ENCODE data around the gene PLCD3. TPM values are rescaled to one million over a fixed set of nuclear protein-coding genes. Genes with fewer than 3 reads are reported as not detected.

The PLCD3 gene
- total RNA-seq, 1 experiment from 2014 or later: 24.1 TPM

GRCh38 chr17:45108595-45109521 lies 23.5 kb downstream of the PLCD3 start:
- DNase-seq: peak; percentile 59
- H3K4me3 ChIP-seq (ENCODE audit: insufficient read depth, low read depth, low read length): no peak overlapping the region
- H3K27me3 ChIP-seq (ENCODE audit: control insufficient read depth, insufficient read depth, low read length): no peaks in the 10 kb centered on the region
- H3K36me3 ChIP-seq (replicated peaks; ENCODE audit: control insufficient read depth, insufficient read depth, low read length): peaks cover 33% of the 10 kb centered on the region

DNA sequence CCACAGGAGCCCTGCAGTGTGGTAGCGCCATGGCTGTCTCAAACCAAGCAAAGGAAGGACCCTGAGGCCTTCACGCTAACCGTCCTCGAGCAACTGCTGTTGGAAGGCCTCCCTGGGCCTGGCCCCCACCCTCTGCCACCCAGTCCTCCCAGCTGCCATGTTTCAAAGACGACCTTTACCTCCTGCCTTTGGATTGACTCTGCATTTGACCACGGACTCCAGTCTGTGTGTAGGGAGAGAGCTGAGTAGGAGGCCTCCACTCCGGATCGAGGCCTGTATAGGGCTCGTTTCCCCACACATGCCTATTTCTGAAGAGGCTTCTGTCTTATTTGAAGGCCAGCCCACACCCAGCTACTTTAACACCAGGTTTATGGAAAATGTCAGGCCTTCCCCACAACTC lies 24.3 kb downstream of the PLCD3 start:
- peak; percentile 19 for DNase-seq
- H3K27me3 ChIP-seq (ENCODE audit: control insufficient read depth, insufficient read depth, low read length): no peaks in the 10 kb centered on the region
- H3K4me3 ChIP-seq (ENCODE audit: insufficient read depth, low read depth, low read length): no peak overlapping the region
- peaks cover 41% of the 10 kb centered on the region for H3K36me3 ChIP-seq (replicated peaks; ENCODE audit: control insufficient read depth, insufficient read depth, low read length)

DNA sequence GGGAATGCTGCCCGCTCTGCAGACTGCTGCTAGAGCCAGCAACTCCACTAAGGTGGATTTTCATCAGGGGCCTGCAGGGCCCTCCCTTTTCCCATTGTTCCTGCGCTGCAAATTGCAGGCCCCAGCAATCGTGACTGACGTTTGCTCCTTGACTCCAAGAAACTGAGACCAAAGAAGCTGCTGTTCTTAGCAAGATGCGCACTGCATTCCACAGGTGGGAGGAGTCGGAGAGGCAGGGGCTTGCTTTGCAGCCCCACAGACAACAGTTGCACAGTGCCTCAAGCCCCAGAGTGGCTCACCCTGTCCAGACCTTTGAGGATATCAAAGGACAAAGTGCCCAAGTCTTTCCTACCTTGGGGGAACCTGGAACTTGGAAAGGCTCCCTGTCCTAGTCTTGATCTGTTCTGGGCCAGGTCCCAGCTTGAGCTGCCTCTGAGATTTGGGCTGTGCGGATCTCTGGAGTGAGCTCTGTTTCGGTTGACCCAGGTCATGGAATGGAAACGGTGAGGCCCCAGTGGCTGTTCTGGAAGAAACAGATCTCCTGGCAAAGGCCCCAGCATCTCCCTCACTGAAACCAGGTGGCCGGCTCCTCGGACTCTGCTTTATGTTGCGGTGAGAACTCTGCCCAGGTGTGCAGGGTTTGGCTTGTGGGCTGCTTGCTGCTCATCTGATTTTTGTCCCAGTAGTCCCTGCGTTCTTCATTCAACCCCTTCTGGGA lies 24.9 kb downstream of the PLCD3 start:
- Histone ChIP-seq H3K27me3 (ENCODE audit: control insufficient read depth, insufficient read depth, low read length) (no peaks in the 10 kb centered on the region), H3K4me3 (ENCODE audit: insufficient read depth, low read depth, low read length) (no peak overlapping the region), H3K36me3 (replicated peaks; ENCODE audit: control insufficient read depth, insufficient read depth, low read length) (peaks cover 47% of the 10 kb centered on the region)
- DNase-seq: peak; percentile 40

DNA sequence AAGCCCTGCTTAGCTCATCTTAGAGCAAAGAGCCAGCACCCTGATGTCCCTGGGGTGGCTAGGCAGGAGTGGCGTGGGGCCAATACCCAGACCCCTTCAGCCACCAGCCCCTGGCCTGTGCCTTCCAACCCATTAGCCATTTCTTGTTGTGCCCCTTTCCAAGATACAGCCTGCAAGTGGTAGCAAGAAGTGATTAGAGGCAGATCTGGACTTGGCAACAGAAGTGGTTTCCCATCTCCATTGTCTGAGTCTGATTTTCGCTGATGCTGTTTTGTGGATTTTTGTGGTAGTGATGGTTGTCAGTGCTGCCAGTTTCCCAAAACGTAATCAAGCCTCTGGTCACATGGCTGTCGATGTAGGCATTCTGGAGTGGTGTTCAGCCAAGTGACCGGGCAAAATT lies 25.7 kb downstream of the PLCD3 start:
- H3K27me3 ChIP-seq (ENCODE audit: control insufficient read depth, insufficient read depth, low read length): no peaks in the 10 kb centered on the region
- no peak overlapping the region for H3K4me3 ChIP-seq (ENCODE audit: insufficient read depth, low read depth, low read length)
- H3K36me3 ChIP-seq (replicated peaks; ENCODE audit: control insufficient read depth, insufficient read depth, low read length): peaks cover 55% of the 10 kb centered on the region
- no peak for DNase-seq

DNA sequence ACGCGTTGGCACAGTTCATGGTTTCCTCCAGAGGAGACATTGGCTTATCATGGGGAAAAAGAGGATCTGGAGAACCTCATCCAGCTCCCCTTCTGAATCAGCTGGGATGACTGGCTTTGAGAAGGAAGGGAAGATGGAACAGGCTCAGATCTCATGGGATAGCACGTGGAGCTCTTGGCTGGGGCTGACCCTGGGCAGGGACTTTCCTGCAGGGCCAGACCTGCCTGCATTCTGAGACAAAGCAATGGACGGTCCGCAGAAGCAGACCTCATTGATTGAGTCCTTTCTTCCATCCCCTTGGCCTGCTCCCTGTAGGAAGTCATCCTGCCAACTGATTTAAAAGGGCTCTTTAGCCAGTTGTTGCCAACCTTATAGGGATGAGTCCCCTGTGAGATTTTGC lies 26.2 kb downstream of the PLCD3 start:
- Histone ChIP-seq H3K27me3 (ENCODE audit: control insufficient read depth, insufficient read depth, low read length) (no peaks in the 10 kb centered on the region), H3K36me3 (replicated peaks; ENCODE audit: control insufficient read depth, insufficient read depth, low read length) (peaks cover 59% of the 10 kb centered on the region), H3K4me3 (ENCODE audit: insufficient read depth, low read depth, low read length) (no peak overlapping the region)
- peak; percentile 35 for DNase-seq

- peaks cover 59% of the 10 kb centered on the region for H3K36me3 ChIP-seq (replicated peaks; ENCODE audit: control insufficient read depth, insufficient read depth, low read length)
- H3K27me3 ChIP-seq (ENCODE audit: control insufficient read depth, insufficient read depth, low read length): no peaks in the 10 kb centered on the region
- DNase-seq: peak; percentile 59
- no peak overlapping the region for H3K4me3 ChIP-seq (ENCODE audit: insufficient read depth, low read depth, low read length)
These were observed 27.2 kb downstream of the PLCD3 start for GRCh38 chr17:45104907-45105624.

DNA sequence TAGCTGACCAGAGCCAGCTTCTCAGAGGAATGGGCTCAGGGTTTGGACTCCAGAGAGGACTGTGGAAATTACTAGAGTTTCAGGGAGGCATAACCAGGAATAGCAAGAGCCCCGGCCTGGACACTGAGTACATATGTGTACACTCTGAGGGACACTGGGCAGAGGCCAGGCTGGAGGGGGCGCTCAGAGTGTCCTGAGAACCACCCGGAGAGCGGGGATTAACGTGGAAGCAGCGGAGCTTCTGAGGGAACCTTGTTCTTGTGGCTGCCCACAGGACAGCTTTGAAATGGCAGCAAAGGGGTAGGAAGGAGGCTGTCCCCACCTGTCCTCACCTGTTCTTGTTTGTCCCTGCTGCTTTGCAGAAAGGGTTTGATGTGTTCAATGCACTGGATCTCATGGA lies 27.8 kb downstream of the PLCD3 start:
- Histone ChIP-seq H3K27me3 (ENCODE audit: control insufficient read depth, insufficient read depth, low read length) (no peaks in the 10 kb centered on the region), H3K36me3 (replicated peaks; ENCODE audit: control insufficient read depth, insufficient read depth, low read length) (peaks cover 63% of the 10 kb centered on the region), H3K4me3 (ENCODE audit: insufficient read depth, low read depth, low read length) (no peak overlapping the region)
- peak; percentile 33 for DNase-seq

GRCh38 chr17:45104029-45104428 lies 28.3 kb downstream of the PLCD3 start:
- peaks cover 66% of the 10 kb centered on the region for H3K36me3 ChIP-seq (replicated peaks; ENCODE audit: control insufficient read depth, insufficient read depth, low read length)
- no peaks in the 10 kb centered on the region for H3K27me3 ChIP-seq (ENCODE audit: control insufficient read depth, insufficient read depth, low read length)
- H3K4me3 ChIP-seq (ENCODE audit: insufficient read depth, low read depth, low read length): no peak overlapping the region
- DNase-seq: no peak

- Histone ChIP-seq H3K4me3 (ENCODE audit: insufficient read depth, low read depth, low read length) (no peak overlapping the region), H3K27me3 (ENCODE audit: control insufficient read depth, insufficient read depth, low read length) (no peaks in the 10 kb centered on the region), H3K36me3 (replicated peaks; ENCODE audit: control insufficient read depth, insufficient read depth, low read length) (peaks cover 68% of the 10 kb centered on the region)
- no peak for DNase-seq
These were observed 29.0 kb downstream of the PLCD3 start for GRCh38 chr17:45103269-45103795.

DNA sequence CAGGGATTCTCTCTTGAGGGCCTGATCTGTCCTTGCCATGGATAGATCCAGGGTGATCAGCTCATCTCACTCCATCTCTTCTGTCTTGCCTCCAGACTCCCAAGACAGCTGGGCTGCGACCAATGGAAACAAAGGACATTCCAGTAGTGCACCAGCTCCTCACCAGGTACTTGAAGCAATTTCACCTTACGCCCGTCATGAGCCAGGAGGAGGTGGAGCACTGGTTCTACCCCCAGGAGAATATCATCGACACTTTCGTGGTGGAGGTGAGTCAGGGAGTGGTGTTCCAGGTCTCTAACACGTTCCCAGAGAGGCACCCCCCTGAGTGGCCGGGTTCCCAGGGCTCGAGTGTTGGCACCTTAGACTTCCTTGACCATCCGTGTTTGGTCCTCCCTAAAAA lies 29.5 kb downstream of the PLCD3 start:
- H3K27me3 ChIP-seq (ENCODE audit: control insufficient read depth, insufficient read depth, low read length): no peaks in the 10 kb centered on the region
- peaks cover 72% of the 10 kb centered on the region for H3K36me3 ChIP-seq (replicated peaks; ENCODE audit: control insufficient read depth, insufficient read depth, low read length)

DNA sequence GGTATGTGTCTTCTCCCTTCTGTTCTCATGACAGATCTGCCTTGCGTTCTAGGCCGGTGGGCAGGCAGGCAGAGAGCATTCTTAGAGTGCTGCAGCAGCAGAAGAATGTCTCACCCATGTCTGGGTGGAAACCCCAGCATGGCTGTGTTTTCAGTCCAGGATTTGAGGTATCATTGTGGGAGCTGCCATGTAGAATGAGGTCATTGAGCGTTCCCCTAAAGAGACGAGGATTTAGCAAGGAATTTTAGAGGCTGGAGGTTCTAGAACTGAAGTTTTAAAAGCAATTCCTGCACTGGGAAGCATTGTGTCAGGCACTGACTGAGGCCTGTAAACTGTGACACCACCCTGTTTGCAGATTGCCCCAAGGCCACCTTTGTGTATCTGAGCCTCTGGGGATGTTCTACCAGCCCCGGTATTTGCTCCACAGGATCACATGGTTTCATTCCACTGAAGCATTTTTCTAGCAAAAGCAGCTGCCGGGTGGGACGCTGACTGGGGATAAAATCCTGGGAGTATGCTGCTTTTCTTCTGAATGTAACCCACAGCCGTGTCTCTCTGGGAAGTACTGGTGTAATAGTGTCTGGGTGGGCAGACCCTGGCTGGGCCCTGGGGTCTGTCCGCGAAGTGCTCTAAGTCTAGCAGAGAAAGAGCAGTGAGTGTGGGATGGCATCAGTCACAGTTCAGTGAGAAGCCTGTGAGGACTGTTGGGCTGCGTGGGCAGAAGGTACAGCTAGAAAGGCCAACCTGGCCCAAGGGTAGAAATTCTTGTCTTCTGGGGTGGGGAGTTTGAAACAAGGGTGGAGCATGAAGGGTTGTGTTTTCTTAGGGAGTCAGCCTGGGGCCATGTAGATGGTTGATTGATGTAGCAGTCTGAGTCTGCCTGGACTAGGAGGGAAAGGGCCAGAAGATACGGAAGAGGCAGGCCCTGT lies 30.2 kb downstream of the PLCD3 start:
- Histone ChIP-seq H3K4me3 (ENCODE audit: insufficient read depth, low read depth, low read length) (no peak overlapping the region), H3K36me3 (replicated peaks; ENCODE audit: control insufficient read depth, insufficient read depth, low read length) (peaks cover 74% of the 10 kb centered on the region), H3K27me3 (ENCODE audit: control insufficient read depth, insufficient read depth, low read length) (no peaks in the 10 kb centered on the region)
- no peak for DNase-seq

More for the DNA sequence above, 29.5 kb downstream of the PLCD3 start:
- no peak for DNase-seq
- H3K4me3 ChIP-seq (ENCODE audit: insufficient read depth, low read depth, low read length): no peak overlapping the region

GRCh38 chr17:45101546-45101882 lies 30.8 kb downstream of the PLCD3 start:
- Histone ChIP-seq H3K27me3 (ENCODE audit: control insufficient read depth, insufficient read depth, low read length) (no peaks in the 10 kb centered on the region), H3K4me3 (ENCODE audit: insufficient read depth, low read depth, low read length) (no peak overlapping the region), H3K36me3 (replicated peaks; ENCODE audit: control insufficient read depth, insufficient read depth, low read length) (peaks cover 74% of the 10 kb centered on the region)
- DNase-seq: no peak

DNA sequence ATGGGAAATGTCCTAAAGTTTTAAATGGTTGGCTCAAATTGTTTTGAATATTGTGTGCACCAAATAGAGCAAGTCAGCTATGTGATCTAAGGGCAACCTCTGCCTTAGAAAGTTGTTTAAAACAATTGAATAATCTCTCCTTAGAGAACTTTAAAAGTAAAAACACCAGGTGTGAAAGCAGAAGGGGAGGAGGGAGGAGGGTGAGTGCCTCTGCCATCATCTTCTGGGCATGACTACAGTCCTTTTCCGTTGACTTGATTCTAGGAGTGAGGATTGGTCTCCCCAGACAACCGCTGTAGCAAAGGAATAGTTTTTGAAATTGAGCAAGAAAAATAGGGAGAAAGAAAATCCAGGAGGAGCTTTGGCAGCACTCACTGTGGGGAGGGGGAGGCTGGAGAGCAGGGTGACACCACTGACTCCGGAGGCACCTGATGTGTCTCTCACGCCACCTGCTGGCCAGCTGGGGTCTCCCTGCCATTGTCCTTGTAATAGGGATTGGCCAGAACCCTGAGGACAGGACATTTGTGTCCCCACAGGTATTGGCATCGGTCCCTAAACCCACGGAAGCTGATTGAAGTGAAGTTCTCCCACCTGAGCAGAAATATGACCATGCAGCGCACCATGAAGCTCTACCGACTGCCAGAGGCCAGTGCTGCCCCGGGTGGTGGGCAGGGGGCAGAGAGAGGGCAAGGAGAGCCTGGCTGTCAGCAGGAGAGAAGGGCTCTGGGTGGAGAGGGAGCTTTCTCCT lies 33.3 kb downstream of the PLCD3 start:
- Histone ChIP-seq H3K36me3 (replicated peaks; ENCODE audit: control insufficient read depth, insufficient read depth, low read length) (peaks cover 64% of the 10 kb centered on the region), H3K4me3 (ENCODE audit: insufficient read depth, low read depth, low read length) (no peak overlapping the region), H3K27me3 (ENCODE audit: control insufficient read depth, insufficient read depth, low read length) (no peaks in the 10 kb centered on the region)
- DNase-seq: peak; percentile 97

Measured in H7 (cell line).